Activated naive CD8-positive, alpha-beta T cell (primary cell): ENCODE data around the gene FOSL1.

Experiments used
- H3K27ac Mint-ChIP-seq: one replicate; pipeline ENCODE4 v1.8.0; 2021; ENCODE audit warnings: mixed read lengths
- H3K27me3 Mint-ChIP-seq: one replicate; pipeline ENCODE4 v1.8.0; 2021; ENCODE audit warnings: mixed read lengths
- H3K36me3 Mint-ChIP-seq: one replicate; pipeline ENCODE4 v1.8.0; 2021; ENCODE audit warnings: mixed read lengths
- H3K4me1 Mint-ChIP-seq: one replicate; pipeline ENCODE4 v1.8.0; 2021; ENCODE audit warnings: low read depth, mixed read lengths
- H3K4me3 Mint-ChIP-seq: one replicate; pipeline ENCODE4 v1.8.0; 2021; ENCODE audit warnings: mild to moderate bottlenecking, mixed read lengths
- H3K9me3 Mint-ChIP-seq: one replicate; pipeline ENCODE4 v1.8.0; 2021; ENCODE audit warnings: low read depth, mixed read lengths

FOSL1 gene

GRCh38 chr11:65915101-65915820, 15.1 kb upstream of the FOSL1 start:
- H3K4me1 Mint-ChIP-seq: peaks cover 33% of the 10 kb centered on the region

GRCh38 chr11:65912845-65913244, 12.7 kb upstream of the FOSL1 start:
- Mint-ChIP-seq H3K27ac (no peak overlapping the region), H3K9me3 (no peaks in the 10 kb centered on the region), H3K27me3 (peaks cover 4% of the 10 kb centered on the region), H3K4me3 (no peak overlapping the region), H3K4me1 (peaks cover 33% of the 10 kb centered on the region), H3K36me3 (no peaks in the 10 kb centered on the region)

More at GRCh38 chr11:65915101-65915820, 15.1 kb upstream of the FOSL1 start:
- no peaks in the 10 kb centered on the region for H3K9me3 Mint-ChIP-seq
- H3K36me3 Mint-ChIP-seq: no peaks in the 10 kb centered on the region
- peak overlapping the region; percentile 66 for H3K27ac Mint-ChIP-seq
- no peak overlapping the region for H3K4me3 Mint-ChIP-seq
- no peaks in the 10 kb centered on the region for H3K27me3 Mint-ChIP-seq

GRCh38 chr11:65911682-65912568, 11.7 kb upstream of the FOSL1 start:
- Mint-ChIP-seq H3K4me3 (no peak overlapping the region), H3K36me3 (no peaks in the 10 kb centered on the region), H3K4me1 (peaks cover 29% of the 10 kb centered on the region), H3K27me3 (peaks cover 4% of the 10 kb centered on the region), H3K9me3 (no peaks in the 10 kb centered on the region), H3K27ac (no peak overlapping the region)

GRCh38 chr11:65907878-65908277, 7.7 kb upstream of the FOSL1 start:
- no peaks in the 10 kb centered on the region for H3K9me3 Mint-ChIP-seq
- H3K4me1 Mint-ChIP-seq: peaks cover 8% of the 10 kb centered on the region
- H3K27me3 Mint-ChIP-seq: peaks cover 6% of the 10 kb centered on the region
- H3K36me3 Mint-ChIP-seq: no peaks in the 10 kb centered on the region
- no peak overlapping the region for H3K4me3 Mint-ChIP-seq
- no peak overlapping the region for H3K27ac Mint-ChIP-seq

GRCh38 chr11:65906602-65907001, 6.4 kb upstream of the FOSL1 start:
- Mint-ChIP-seq H3K27me3 (peaks cover 7% of the 10 kb centered on the region), H3K4me1 (peaks cover 8% of the 10 kb centered on the region), H3K36me3 (no peaks in the 10 kb centered on the region), H3K4me3 (no peak overlapping the region), H3K9me3 (no peaks in the 10 kb centered on the region), H3K27ac (no peak overlapping the region)

GRCh38 chr11:65903715-65904114, 3.5 kb upstream of the FOSL1 start:
- H3K27me3 Mint-ChIP-seq: peaks cover 3% of the 10 kb centered on the region
- H3K36me3 Mint-ChIP-seq: no peaks in the 10 kb centered on the region
- peaks cover 3% of the 10 kb centered on the region for H3K4me1 Mint-ChIP-seq

GRCh38 chr11:65903068-65903481, 2.9 kb upstream of the FOSL1 start:
- peaks cover 3% of the 10 kb centered on the region for H3K27me3 Mint-ChIP-seq

More at GRCh38 chr11:65903715-65904114, 3.5 kb upstream of the FOSL1 start:
- Mint-ChIP-seq H3K9me3 (no peaks in the 10 kb centered on the region), H3K4me3 (no peak overlapping the region), H3K27ac (no peak overlapping the region)

GRCh38 chr11:65900899-65901180, 652 bp upstream of the FOSL1 start:
- Mint-ChIP-seq H3K4me1 (peaks cover 17% of the 10 kb centered on the region), H3K9me3 (no peaks in the 10 kb centered on the region), H3K27ac (peak overlapping the region; percentile 28), H3K4me3 (peak overlapping the region; percentile 67), H3K36me3 (no peaks in the 10 kb centered on the region), H3K27me3 (peaks cover 1% of the 10 kb centered on the region)

More at GRCh38 chr11:65903068-65903481, 2.9 kb upstream of the FOSL1 start:
- H3K4me3 Mint-ChIP-seq: no peak overlapping the region
- H3K36me3 Mint-ChIP-seq: no peaks in the 10 kb centered on the region
- no peak overlapping the region for H3K27ac Mint-ChIP-seq
- peaks cover 3% of the 10 kb centered on the region for H3K4me1 Mint-ChIP-seq
- H3K9me3 Mint-ChIP-seq: no peaks in the 10 kb centered on the region

GRCh38 chr11:65899356-65900124, 648 bp downstream of the FOSL1 start:
- H3K9me3 Mint-ChIP-seq: no peaks in the 10 kb centered on the region
- peak overlapping the region; percentile 78 for H3K27ac Mint-ChIP-seq
- H3K4me3 Mint-ChIP-seq: peak overlapping the region; percentile 91
- H3K27me3 Mint-ChIP-seq: peaks cover 1% of the 10 kb centered on the region
- peaks cover 25% of the 10 kb centered on the region for H3K4me1 Mint-ChIP-seq
- H3K36me3 Mint-ChIP-seq: no peaks in the 10 kb centered on the region

- peak overlapping the region; percentile 81 for H3K27ac Mint-ChIP-seq
- peak overlapping the region; percentile 91 for H3K4me3 Mint-ChIP-seq
- H3K36me3 Mint-ChIP-seq: no peaks in the 10 kb centered on the region
- no peaks in the 10 kb centered on the region for H3K9me3 Mint-ChIP-seq
- H3K4me1 Mint-ChIP-seq: peaks cover 30% of the 10 kb centered on the region
- peaks cover 1% of the 10 kb centered on the region for H3K27me3 Mint-ChIP-seq
Observed at GRCh38 chr11:65898656-65899355, 1.4 kb downstream of the FOSL1 start.

GRCh38 chr11:65897020-65897471, 3.1 kb downstream of the FOSL1 start:
- Mint-ChIP-seq H3K36me3 (peaks cover 6% of the 10 kb centered on the region), H3K4me1 (peaks cover 41% of the 10 kb centered on the region), H3K4me3 (peak overlapping the region; percentile 68), H3K27ac (peak overlapping the region; percentile 50), H3K9me3 (no peaks in the 10 kb centered on the region), H3K27me3 (peaks cover under 1% of the 10 kb centered on the region)

- Mint-ChIP-seq H3K27ac (peak overlapping the region; percentile 41), H3K27me3 (no peaks in the 10 kb centered on the region), H3K4me1 (peaks cover 43% of the 10 kb centered on the region), H3K9me3 (no peaks in the 10 kb centered on the region), H3K36me3 (peaks cover 6% of the 10 kb centered on the region), H3K4me3 (peak overlapping the region; percentile 68)
Observed at GRCh38 chr11:65896034-65896999, 3.9 kb downstream of the FOSL1 start.

GRCh38 chr11:65895482-65895981, 4.7 kb downstream of the FOSL1 start:
- H3K36me3 Mint-ChIP-seq: peaks cover 6% of the 10 kb centered on the region
- H3K4me1 Mint-ChIP-seq: peaks cover 40% of the 10 kb centered on the region
- H3K27ac Mint-ChIP-seq: peak overlapping the region; percentile 61
- H3K4me3 Mint-ChIP-seq: peak overlapping the region; percentile 68
- no peaks in the 10 kb centered on the region for H3K27me3 Mint-ChIP-seq
- H3K9me3 Mint-ChIP-seq: no peaks in the 10 kb centered on the region
